Neutrophil (primary cell): Measurements from ENCODE around the gene PCLO.

Experiments
- H3K27ac ChIP-seq: fragments of 200-600 bp; sonication (generic); 2 replicates; pipeline ENCODE4 v1.5.1; 2016; ENCODE audit warnings: mild to moderate bottlenecking, moderate library complexity
- H3K27me3 ChIP-seq: fragments of 200-600 bp; sonication (generic); 2 replicates; pipeline ENCODE4 v1.6.0; 2016; ENCODE audit warnings: mild to moderate bottlenecking
- H3K36me3 ChIP-seq: fragments of 200-600 bp; sonication (generic); 2 replicates; pipeline ENCODE4 v1.5.1; 2017
- H3K4me1 ChIP-seq, 2 experiments: fragments of 200-600 bp in 1 of 2; sonication (generic) in 1 of 2; 1 replicate in 1 of 2; 2 replicates in 1 of 2; pipeline versions ENCODE4 v1.5.1 to v1.6.1; 2013 to 2016; ENCODE audit warnings: low read depth in 1 of 2, low read length in 1 of 2, mild to moderate bottlenecking in 1 of 2, moderate library complexity in 1 of 2; ENCODE audit not compliant: control insufficient read depth in 1 of 2, insufficient read depth in 1 of 2
- H3K4me3 ChIP-seq, 2 experiments: fragments of 200-600 bp in 1 of 2; sonication (generic) in 1 of 2; 1 replicate in 1 of 2; 2 replicates in 1 of 2; pipeline ENCODE4 v1.5.1; 2013 to 2016; ENCODE audit warnings: low read depth in 1 of 2, low read length in 1 of 2, mild to moderate bottlenecking in 1 of 2, moderate library complexity in 1 of 2
- H3K9me3 ChIP-seq: fragments of 200-600 bp; sonication (generic); 2 replicates; pipeline ENCODE4 v1.5.1; 2016
- CTCF ChIP-seq: fragments of 200-600 bp; sonication (generic); IDR thresholded peaks from 2 replicates; pipeline ENCODE4 v1.5.1; 2016; ENCODE audit warnings: antibody characterized with exemption

Gene PCLO

GRCh38 chr7:82886324-82886723 is 276.4 kb downstream of the PCLO start:
- H3K9me3 ChIP-seq, result no peaks in the 10 kb centered on the region
- H3K4me3 ChIP-seq, result no peak overlapping the region
- no peaks in the 10 kb centered on the region for H3K36me3 ChIP-seq
- TF ChIP-seq CTCF, result no peak
- no peak overlapping the region for H3K27ac ChIP-seq
- no peaks in the 10 kb centered on the region for H3K4me1 ChIP-seq
- H3K27me3 ChIP-seq, result no peaks in the 10 kb centered on the region

- H3K4me3 ChIP-seq, result no peak overlapping the region
- H3K9me3 ChIP-seq, result no peaks in the 10 kb centered on the region
- H3K36me3 ChIP-seq, result no peaks in the 10 kb centered on the region
- TF ChIP-seq CTCF, result no peak
- H3K4me1 ChIP-seq, result no peaks in the 10 kb centered on the region
- no peaks in the 10 kb centered on the region for H3K27me3 ChIP-seq
- H3K27ac ChIP-seq, result no peak overlapping the region
These were observed 296.8 kb downstream of the PCLO start for GRCh38 chr7:82865856-82866255.

- no peaks in the 10 kb centered on the region for H3K9me3 ChIP-seq
- no peaks in the 10 kb centered on the region for H3K27me3 ChIP-seq
- no peak overlapping the region for H3K4me3 ChIP-seq
- H3K4me1 ChIP-seq, result no peaks in the 10 kb centered on the region
- TF ChIP-seq CTCF, result no peak
- no peaks in the 10 kb centered on the region for H3K36me3 ChIP-seq
- no peak overlapping the region for H3K27ac ChIP-seq
These were observed 303.4 kb downstream of the PCLO start for GRCh38 chr7:82859106-82859850.

GRCh38 chr7:82851121-82851520 is 311.6 kb downstream of the PCLO start:
- Histone ChIP-seq H3K4me1 (no peaks in the 10 kb centered on the region), H3K9me3 (no peaks in the 10 kb centered on the region), H3K27me3 (no peaks in the 10 kb centered on the region), H3K27ac (no peak overlapping the region), H3K4me3 (no peak overlapping the region), H3K36me3 (no peaks in the 10 kb centered on the region)
- no peak for TF ChIP-seq CTCF

GRCh38 chr7:82841828-82842227 is 320.9 kb downstream of the PCLO start:
- Histone ChIP-seq H3K36me3 (no peaks in the 10 kb centered on the region), H3K9me3 (no peaks in the 10 kb centered on the region), H3K27ac (no peak overlapping the region), H3K4me3 (no peak overlapping the region), H3K4me1 (no peaks in the 10 kb centered on the region), H3K27me3 (no peaks in the 10 kb centered on the region)
- TF ChIP-seq CTCF, result no peak
